Subcutaneous abdominal adipose tissue (tissue), 5 donors: ENCODE results near the gene ZNF407.
"Not testable (repeated sequence)": the region's sequence is repeated elsewhere in the genome, so short reads cannot be mapped to it uniquely, and the experiment has no call there.

ENCODE experiments used
- H3K27ac ChIP-seq: one replicate; pipeline ENCODE4 v1.7.0; 2013; ENCODE audit warnings: low read depth, mild to moderate bottlenecking, inconsistent platforms, low read length, moderate library complexity
- H3K27me3 ChIP-seq, 5 donors: one replicate each; pipeline ENCODE4 v1.7.0; 2013; ENCODE audit warnings: low read length in 5 of 5, inconsistent platforms in 1 of 5; ENCODE audit not compliant: control insufficient read depth in 5 of 5, insufficient read depth in 4 of 5
- H3K36me3 ChIP-seq, 5 donors: one replicate each; pipeline ENCODE4 v1.7.0; 2013; ENCODE audit warnings: low read length in 5 of 5; ENCODE audit not compliant: control insufficient read depth in 5 of 5, insufficient read depth in 5 of 5
- H3K4me1 ChIP-seq, 5 donors: one replicate each; pipeline ENCODE4 v1.7.0; 2013; ENCODE audit warnings: low read length in 5 of 5, mild to moderate bottlenecking in 3 of 5, moderate library complexity in 1 of 5; ENCODE audit not compliant: control insufficient read depth in 5 of 5, insufficient read depth in 5 of 5
- H3K4me3 ChIP-seq, 5 donors: one replicate each; pipeline ENCODE4 v1.7.0; 2013; ENCODE audit warnings: low read length in 5 of 5, low read depth in 1 of 5
- H3K9ac ChIP-seq, 5 donors: one replicate each; pipeline ENCODE4 v1.7.0; 2013; ENCODE audit warnings: low read length in 5 of 5, mild to moderate bottlenecking in 4 of 5, moderate library complexity in 3 of 5
- H3K9me3 ChIP-seq, 5 donors: one replicate each; pipeline ENCODE4 v1.7.0; 2013; ENCODE audit warnings: low read length in 5 of 5; ENCODE audit not compliant: control insufficient read depth in 5 of 5
- donor health status: healthy.
- donor health status: healthy.
- donor health status: healthy.
- donor health status: healthy.
- donor health status: healthy.

ZNF407 gene

DNA sequence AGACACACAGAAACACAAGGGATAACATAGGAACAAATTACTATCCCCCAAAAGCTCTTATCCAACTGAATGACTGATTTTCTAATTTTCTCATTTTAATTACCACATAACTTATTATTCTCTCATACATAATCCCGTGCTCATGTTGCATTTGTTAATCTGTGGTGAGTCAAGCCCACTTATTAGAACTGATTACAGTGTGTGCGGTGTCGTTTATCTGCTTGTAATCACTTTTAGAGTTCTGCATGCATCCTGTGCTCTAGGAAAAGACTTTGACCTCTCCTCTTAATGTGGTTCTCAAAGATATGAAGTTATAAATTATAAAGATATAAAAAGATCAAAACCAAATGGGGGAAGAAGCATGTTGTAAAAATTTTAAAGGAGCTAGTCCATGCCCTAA lies 33.7 kb upstream of the ZNF407 start:
- H3K27me3 ChIP-seq, result peaks cover 0 to 6% (median 0%) of the 10 kb centered on the region in 5 donors
- no peak overlapping the region for H3K9ac ChIP-seq
- no peaks in the 10 kb centered on the region for H3K4me1 ChIP-seq
- no peaks in the 10 kb centered on the region for H3K9me3 ChIP-seq
- H3K4me3 ChIP-seq, result no peak overlapping the region
- no peaks in the 10 kb centered on the region for H3K36me3 ChIP-seq
- no peak overlapping the region for H3K27ac ChIP-seq

DNA sequence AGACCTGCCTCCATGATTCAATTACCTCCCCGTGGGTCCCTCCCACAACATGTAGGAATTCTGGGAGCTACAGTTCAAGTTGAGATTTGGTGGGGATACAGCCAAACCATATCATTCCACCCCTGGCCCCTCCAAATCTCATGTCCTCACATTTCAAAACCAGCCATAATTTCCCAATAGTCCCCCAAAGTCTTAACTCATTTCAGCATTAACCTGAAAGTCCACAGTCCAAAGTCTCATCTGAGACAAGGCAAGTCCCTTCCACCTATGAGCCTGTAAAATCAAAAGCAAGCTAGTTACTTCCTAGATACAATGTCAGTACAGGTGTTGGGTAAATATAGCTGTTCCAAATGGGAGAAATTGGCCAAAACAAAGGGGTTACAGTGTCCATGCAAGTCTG lies 32.5 kb upstream of the ZNF407 start:
- not testable (repeated sequence) for H3K9ac ChIP-seq, H3K4me1 ChIP-seq, H3K27ac ChIP-seq, H3K36me3 ChIP-seq, H3K9me3 ChIP-seq, H3K4me3 ChIP-seq, H3K27me3 ChIP-seq

DNA sequence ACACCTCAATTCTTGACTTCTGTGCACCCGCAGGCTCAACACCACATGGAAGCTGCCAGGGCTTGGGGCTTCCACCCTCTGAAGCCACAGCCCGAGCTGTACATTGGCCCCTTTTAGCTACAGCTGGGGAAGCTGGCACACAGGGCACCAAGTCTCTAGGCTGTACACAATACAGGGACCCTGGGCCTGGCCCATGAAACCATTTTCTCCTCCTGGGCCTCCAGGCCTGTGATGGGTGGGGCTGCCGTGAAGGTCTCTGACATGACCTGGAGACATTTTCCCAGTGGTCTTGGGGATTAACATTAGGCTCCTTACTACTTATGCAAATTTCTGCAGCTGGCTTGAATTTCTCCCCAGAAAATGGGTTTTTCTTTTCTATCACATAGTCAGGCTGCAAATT lies 31.7 kb upstream of the ZNF407 start:
- not testable (repeated sequence) for H3K27ac ChIP-seq, H3K4me3 ChIP-seq, H3K9me3 ChIP-seq, H3K36me3 ChIP-seq, H3K9ac ChIP-seq, H3K27me3 ChIP-seq, H3K4me1 ChIP-seq

DNA sequence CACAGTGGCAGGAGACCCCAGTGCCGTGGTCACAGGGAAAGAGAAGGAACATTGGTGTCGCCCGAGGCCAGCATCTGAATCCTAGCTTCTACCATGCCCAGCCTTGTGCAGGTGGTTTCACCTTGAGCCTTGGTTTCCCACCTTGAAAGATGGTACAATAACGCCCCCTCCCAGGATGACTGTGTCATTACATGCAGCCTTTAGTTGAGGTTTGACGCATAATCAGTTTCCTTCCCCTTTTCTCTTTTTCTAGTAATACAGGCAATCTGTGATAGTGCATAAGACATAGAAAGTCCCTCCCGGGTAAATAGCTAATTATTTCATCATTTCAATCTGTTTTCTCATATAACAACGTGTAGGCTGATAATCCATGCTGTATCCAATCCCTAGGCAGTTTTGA lies 29.8 kb upstream of the ZNF407 start:
- no peaks in the 10 kb centered on the region for H3K4me1 ChIP-seq
- H3K27me3 ChIP-seq, result peaks cover 0 to 2% (median 0%) of the 10 kb centered on the region in 5 donors
- H3K27ac ChIP-seq, result no peak overlapping the region
- no peak overlapping the region for H3K4me3 ChIP-seq
- H3K9me3 ChIP-seq, result no peaks in the 10 kb centered on the region
- H3K36me3 ChIP-seq, result no peaks in the 10 kb centered on the region
- H3K9ac ChIP-seq, result no peak overlapping the region

DNA sequence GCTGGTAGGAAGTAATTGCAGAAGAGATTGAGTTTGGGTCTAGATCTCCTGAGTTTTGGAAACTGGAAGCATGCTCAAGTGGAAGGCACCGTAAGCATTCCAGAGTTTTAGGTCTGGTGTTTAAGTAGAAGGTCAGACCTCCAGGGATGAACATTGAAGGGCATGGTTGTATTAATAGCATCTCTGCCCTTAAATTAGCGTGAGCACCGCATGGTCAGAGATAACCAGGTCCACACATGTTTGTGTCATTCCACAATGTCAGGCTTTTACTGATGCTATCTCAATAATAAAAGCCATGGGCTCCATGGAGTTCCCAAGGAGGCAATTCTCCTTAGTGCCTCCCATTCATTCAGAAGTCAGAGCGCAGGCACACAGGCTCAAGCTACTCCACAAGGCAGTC lies 28.3 kb upstream of the ZNF407 start:
- Histone ChIP-seq H3K27ac (no peak overlapping the region), H3K27me3 (peaks cover 0 to 2% (median 0%) of the 10 kb centered on the region in 5 donors)

DNA sequence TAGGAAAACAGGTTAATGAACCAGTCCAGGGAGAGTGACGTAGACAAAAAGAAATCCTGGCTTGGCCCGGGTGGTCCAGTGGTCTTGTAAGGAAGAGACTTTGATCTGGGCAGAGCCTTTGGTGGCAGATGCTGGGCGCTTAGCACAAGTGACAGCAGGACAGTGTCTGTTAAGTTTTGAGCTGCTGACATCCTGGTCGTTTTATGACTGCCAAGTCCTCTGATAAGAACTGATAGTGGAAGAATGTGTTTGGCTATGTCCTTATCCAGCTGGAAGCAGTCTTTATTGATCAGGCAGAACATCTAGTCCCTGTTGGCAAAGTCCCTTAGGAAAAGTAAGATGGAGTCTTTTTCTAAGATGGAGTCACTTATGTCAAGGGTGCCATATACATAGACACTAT lies 27.4 kb upstream of the ZNF407 start:
- Histone ChIP-seq H3K4me3 (no peak overlapping the region), H3K4me1 (no peaks in the 10 kb centered on the region), H3K9me3 (no peaks in the 10 kb centered on the region), H3K36me3 (no peaks in the 10 kb centered on the region), H3K27ac (no peak overlapping the region), H3K27me3 (peaks cover 0 to 2% (median 0%) of the 10 kb centered on the region in 5 donors), H3K9ac (no peak overlapping the region)

More for the DNA sequence above, 28.3 kb upstream of the ZNF407 start:
- Histone ChIP-seq H3K4me3 (no peak overlapping the region), H3K36me3 (no peaks in the 10 kb centered on the region), H3K9ac (no peak overlapping the region), H3K9me3 (no peaks in the 10 kb centered on the region), H3K4me1 (no peaks in the 10 kb centered on the region)

DNA sequence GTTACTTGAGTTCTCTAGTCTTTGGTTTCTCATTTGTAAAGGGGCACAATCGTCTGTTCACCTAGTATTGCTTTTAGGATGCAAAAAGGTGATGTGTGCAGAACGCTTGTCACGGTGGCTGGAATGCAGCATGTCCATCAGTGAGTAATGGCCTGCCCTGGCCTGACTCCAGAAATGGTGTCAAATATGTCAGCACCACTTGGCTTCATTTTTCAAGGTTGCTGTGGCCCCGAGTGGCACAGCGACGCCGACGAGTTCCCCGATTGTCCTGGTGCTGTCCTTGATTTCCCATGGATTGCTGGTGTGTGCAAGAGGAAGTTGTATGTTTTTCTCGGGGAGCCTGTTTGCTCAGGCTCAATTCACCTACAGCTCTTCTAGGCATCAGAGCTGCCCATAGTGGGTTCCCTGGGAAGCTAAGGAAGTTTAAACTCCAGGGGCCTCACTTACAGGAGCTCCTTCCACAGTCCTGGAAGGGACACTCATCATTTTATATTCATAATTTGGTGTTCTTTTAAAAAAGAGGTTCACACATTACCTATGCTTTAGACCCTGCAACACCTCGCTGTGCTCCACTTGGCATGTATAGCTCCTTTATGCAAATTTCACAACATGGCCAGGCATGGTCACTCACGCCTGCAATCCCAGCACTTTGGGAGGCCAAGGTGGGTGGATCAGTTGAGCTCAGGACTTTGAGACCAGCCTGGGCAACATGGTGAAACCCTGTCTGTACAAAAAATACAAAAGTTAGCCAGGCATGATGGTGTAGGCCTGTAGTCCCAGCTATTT lies 25.6 kb upstream of the ZNF407 start:
- H3K4me1 ChIP-seq, result no peaks in the 10 kb centered on the region
- no peaks in the 10 kb centered on the region for H3K36me3 ChIP-seq
- no peak overlapping the region for H3K9ac ChIP-seq
- H3K27ac ChIP-seq, result no peak overlapping the region
- no peak overlapping the region for H3K4me3 ChIP-seq
- no peaks in the 10 kb centered on the region for H3K9me3 ChIP-seq
- peaks cover 0 to 2% (median 0%) of the 10 kb centered on the region in 5 donors for H3K27me3 ChIP-seq

DNA sequence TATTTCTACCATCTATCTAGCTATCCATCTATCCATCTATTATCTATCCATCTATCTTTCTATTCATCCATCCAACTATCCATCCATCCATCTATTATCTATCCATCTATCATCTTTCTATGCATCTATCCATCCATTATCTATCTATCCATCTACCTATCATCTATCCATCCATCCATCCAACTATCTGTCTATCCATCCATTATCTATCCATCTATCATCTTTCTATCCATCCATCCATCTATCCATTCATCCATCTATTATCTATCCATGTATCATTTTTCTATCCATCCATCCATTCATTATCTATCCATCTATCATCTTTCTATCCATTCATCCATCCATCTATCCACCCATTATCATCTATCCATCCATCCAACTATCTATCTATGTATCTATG lies 24.6 kb upstream of the ZNF407 start:
- Histone ChIP-seq H3K4me1 (no peaks in the 10 kb centered on the region), H3K27ac (no peak overlapping the region), H3K9ac (no peak overlapping the region), H3K4me3 (no peak overlapping the region), H3K36me3 (no peaks in the 10 kb centered on the region), H3K9me3 (no peaks in the 10 kb centered on the region), H3K27me3 (peaks cover 0 to 2% (median 0%) of the 10 kb centered on the region in 5 donors)

DNA sequence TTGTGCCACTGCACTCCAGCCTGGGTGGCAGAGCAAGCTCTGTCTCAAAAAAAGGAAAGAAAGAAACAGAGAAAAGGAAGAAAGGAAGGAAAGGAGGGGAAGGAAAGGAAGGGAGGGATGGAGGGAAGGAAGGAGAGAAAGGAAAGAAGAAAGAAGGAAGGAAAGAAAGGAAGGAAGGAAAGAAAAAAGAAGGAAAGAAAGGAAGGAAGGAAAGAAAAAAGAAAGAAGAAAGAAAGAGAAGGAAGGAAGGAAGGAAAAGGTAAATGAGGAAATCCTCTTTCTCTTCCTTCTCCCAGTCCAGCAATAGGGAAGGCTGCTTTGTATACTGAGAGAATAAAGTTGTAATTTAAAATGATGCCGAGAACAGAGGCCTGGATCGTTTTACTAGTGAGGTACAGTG lies 22.8 kb upstream of the ZNF407 start:
- Histone ChIP-seq H3K9ac (no peak overlapping the region), H3K9me3 (no peaks in the 10 kb centered on the region), H3K36me3 (no peaks in the 10 kb centered on the region), H3K4me3 (no peak overlapping the region), H3K4me1 (no peaks in the 10 kb centered on the region), H3K27ac (no peak overlapping the region), H3K27me3 (peaks cover 0 to 5% (median 0%) of the 10 kb centered on the region in 5 donors)

DNA sequence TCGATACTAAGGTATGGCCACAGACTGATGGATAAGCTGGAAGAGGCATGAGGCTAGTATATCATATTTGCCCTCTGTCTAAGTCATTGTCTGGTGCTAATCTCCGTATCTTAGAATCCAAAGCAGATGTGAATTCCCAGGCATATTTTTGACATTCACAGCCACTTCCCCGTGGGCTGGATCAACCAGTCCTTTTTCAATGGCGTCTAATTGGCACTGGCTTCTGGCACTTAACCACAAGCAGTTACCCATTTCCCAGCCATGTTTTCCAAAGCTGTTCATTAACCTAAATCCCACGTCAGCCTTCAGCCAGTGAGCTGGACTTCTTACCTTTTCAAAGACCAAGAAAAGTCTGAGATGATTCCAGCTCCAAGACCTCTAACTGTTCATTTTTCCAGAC lies 20.7 kb upstream of the ZNF407 start:
- peaks cover 0 to 6% (median 0%) of the 10 kb centered on the region in 5 donors for H3K27me3 ChIP-seq
- no peaks in the 10 kb centered on the region for H3K9me3 ChIP-seq
- H3K36me3 ChIP-seq, result no peaks in the 10 kb centered on the region
- H3K9ac ChIP-seq, result no peak overlapping the region
- peaks cover 0 to 13% (median 0%) of the 10 kb centered on the region in 5 donors for H3K4me1 ChIP-seq
- H3K4me3 ChIP-seq, result no peak overlapping the region
- no peak overlapping the region for H3K27ac ChIP-seq
